Heart left ventricle (tissue), 16 donors: ENCODE data around the gene VDR. TPM values are rescaled to one million over a fixed set of nuclear protein-coding genes. Genes with fewer than 3 reads are reported as not detected.

Source experiments
- ATAC-seq, 4 donors: fragments of 200-7000 bp; cut with Tn5 transposase; one replicate each; pipeline ENCODE4 v1.9.1; 2020 to 2022; ENCODE audit warnings: moderate library complexity in 4 of 4, mild to moderate bottlenecking in 3 of 4, moderate number of reproducible peaks in 1 of 4
- DNase-seq, 5 donors: peaks; one replicate each; pipeline ENCODE4 v3.0.0-alpha.2; 2020
- H3K27ac ChIP-seq, 12 donors: fragments of 200-600 bp; sonication (generic) in 4 of 12; one replicate each; pipeline versions ENCODE4 v1.5.0 to v1.8.0; 2016 to 2022; ENCODE audit warnings: mild to moderate bottlenecking in 2 of 12
- H3K27me3 ChIP-seq, 9 donors: fragments of 200-600 bp; sonication (generic) in 2 of 9; one replicate each; pipeline versions ENCODE4 v1.5.1 to v1.8.0; 2016 to 2022; ENCODE audit warnings: mild to moderate bottlenecking in 3 of 9
- H3K36me3 ChIP-seq, 9 donors: fragments of 200-600 bp; sonication (generic) in 2 of 9; one replicate each; pipeline versions ENCODE4 v1.5.0 to v1.8.0; 2018 to 2022; ENCODE audit warnings: mild to moderate bottlenecking in 2 of 9
- H3K4me1 ChIP-seq, 12 donors: fragments of 200-600 bp; sonication (generic) in 4 of 12; one replicate each; pipeline versions ENCODE4 v1.5.0 to v1.8.0; 2016 to 2022; ENCODE audit warnings: mild to moderate bottlenecking in 3 of 12
- H3K4me3 ChIP-seq, 12 donors: fragments of 200-600 bp; sonication (generic) in 4 of 12; one replicate each; pipeline versions ENCODE4 v1.5.0 to v1.8.0; 2017 to 2022; ENCODE audit warnings: mild to moderate bottlenecking in 9 of 12, moderate library complexity in 4 of 12
- H3K9me3 ChIP-seq, 12 donors: fragments of 200-600 bp; sonication (generic) in 4 of 12; one replicate each; pipeline versions ENCODE4 v1.5.0 to v1.8.0; 2016 to 2022; ENCODE audit warnings: mild to moderate bottlenecking in 1 of 12
- CTCF ChIP-seq, 12 donors: fragments of 200-600 bp; sonication (generic) in 4 of 12; IDR thresholded peaks; one replicate each; pipeline versions ENCODE4 v1.5.0 to v1.8.0; 2018 to 2022; ENCODE audit warnings: antibody characterized with exemption in 12 of 12, mild to moderate bottlenecking in 5 of 12
- POLR2A ChIP-seq, 2 donors: fragments of 450-650 bp; IDR thresholded peaks; one replicate each; pipeline ENCODE4 v1.6.1; 2017; ENCODE audit warnings: antibody characterized with exemption in 2 of 2, mild to moderate bottlenecking in 2 of 2, moderate library complexity in 2 of 2
- WGBS, 4 donors: extraction: QIAGEN DNeasy Blood & Tissue Kit in 2 of 4; methylation state at CpG; one replicate each; pipeline versions ENCODE4 v1.1.5 to v1.1.7; 2013 to 2018; 5-methylcytosine and 5-hydroxymethylcytosine counted together
- intact Hi-C, 10 donors: fragments of 100-400 bp; cut with DNase I; formaldehyde crosslinking; loops; one replicate each; pipeline versions ENCODE4 v1.11.1 to v1.14.2; 2022
- polyA plus RNA-seq, 2 donors: library from polyadenylated mRNA; stranded (reverse); fragments of 200-250 nt; gene quantifications; one replicate each; pipeline ENCODE4 v1.2.3, GENCODE V29; 2013
- total RNA-seq, 9 donors: library from RNA; depleted of rRNA in 2 of 9; stranded (reverse); fragments of >200 nt in 2 of 9; fragmentation: NEBNext Ultra II Directional in 3 of 9; extraction: Animal tissue kit (Norgen Biotek cat#: 25700) in 3 of 9; gene quantifications; one replicate each; pipeline versions ENCODE4 v1.1.0 to v1.2.4, GENCODE V29; 2016 to 2023
- donor health status: ischemic (EF 13 %, LVEDD 7.1; RV severe dilation, severe dysfunction).
- donor health status: healthy with polysubstance abuse.
- donor health status: DM: no; HTN: yes; CAD: no.
- donor health status: DM: no; HTN: no; CAD: no.
- donor health status: ischemic (EF 25% LVEDD 6.9; RV normal size, moderate dysfunction).
- donor health status: ischemic (EF 25% LVEDD 5.7; RV mildly dilated, moderate dysfunction).
- donor health status: healthy.
- donor health status: DM: yes; HTN: yes; CAD: no.
- donor health status: ischemic (EF 35%, LVEDD 5.7; RV mildly dilated, moderate dysfunction).
- donor health status: nonischemic (EF 11% LVEDD 7.7; RV severe dilation, severe dysfunction).
- donor health status: DM: yes; HTN: yes; CAD: no.
- donor health status: PGD.
- donor health status: ischemic (EF 29% LVEDD 5.4; RV normal size, mild dysfunction).
- donor health status: nonischemic (EF 23%, LVEDD 6.1; RV moderate dilation, normal function).

The VDR gene
- total and polyA plus RNA-seq, 11 donors, result 0.15 to 4.3 (median 0.63) TPM

GRCh38 chr12:47838286-47838931 is 66.4 kb downstream of the VDR start:
- intact Hi-C loops, result loop anchor here (1.0 to 10.0 kb wide), 14 partner anchors 36 to 188 kb away; partner anchors contain the start of gene SLC48A1 (in 1 of the 10)
- 37 to 53% (median 43%) methylated on average over 6 to 10 of the region's 10 CpGs for WGBS, 4 donors
- no peaks in the 10 kb centered on the region for H3K9me3 ChIP-seq
- H3K4me3 ChIP-seq, result no peak overlapping the region
- no peak for TF ChIP-seq POLR2A (IDR thresholded peaks at IDR 0.05)
- peak; percentile 55 to 78 (median 70) for TF ChIP-seq CTCF (IDR thresholded peaks at IDR 0.05)
- peak overlapping the region in 1 of 12 donors; percentile 36 for H3K27ac ChIP-seq
- H3K36me3 ChIP-seq, result no peaks in the 10 kb centered on the region
- H3K27me3 ChIP-seq, result no peaks in the 10 kb centered on the region
- no peak for DNase-seq
- peak; percentile 31 to 63 (median 42) for ATAC-seq
- H3K4me1 ChIP-seq, result peaks cover 0 to 30% (median 11%) of the 10 kb centered on the region in 12 donors

GRCh38 chr12:47837190-47838171 is 67.3 kb downstream of the VDR start:
- WGBS, 4 donors, result 51 to 58% (median 54%) methylated on average over 13 of the region's 13 CpGs
- H3K27ac ChIP-seq, result peak overlapping the region in 1 of 12 donors; percentile 36

GRCh38 chr12:47835831-47836155 is 69.0 kb downstream of the VDR start:
- Histone ChIP-seq H3K4me1 (peaks cover 0 to 39% (median 14%) of the 10 kb centered on the region in 12 donors), H3K36me3 (no peaks in the 10 kb centered on the region), H3K9me3 (no peaks in the 10 kb centered on the region), H3K27ac (no peak overlapping the region), H3K27me3 (no peaks in the 10 kb centered on the region), H3K4me3 (no peak overlapping the region)
- intact Hi-C loops, result loop anchor here in 9 of 10 donors (2.0 to 10.0 kb wide), 9 partner anchors 33 to 183 kb away; partner anchors contain the start of gene SLC48A1 (in 1 of the 9)
- DNase-seq (no peak), ATAC-seq (no peak)
- WGBS, 4 donors, result 84 to 92% (median 90%) methylated on average over 3 of the region's 3 CpGs
- TF ChIP-seq POLR2A (IDR thresholded peaks at IDR 0.05) (no peak), CTCF (IDR thresholded peaks at IDR 0.05) (no peak)

More at GRCh38 chr12:47837190-47838171, 67.3 kb downstream of the VDR start:
- Histone ChIP-seq H3K9me3 (no peaks in the 10 kb centered on the region), H3K27me3 (no peaks in the 10 kb centered on the region), H3K4me3 (no peak overlapping the region), H3K4me1 (peaks cover 0 to 33% (median 11%) of the 10 kb centered on the region in 12 donors), H3K36me3 (no peaks in the 10 kb centered on the region)
- no peak for TF ChIP-seq POLR2A (IDR thresholded peaks at IDR 0.05)
- peak; percentile 89 to 99 (median 92) for TF ChIP-seq CTCF (IDR thresholded peaks at IDR 0.05)
- ATAC-seq (peak; percentile 52 to 78 (median 70)), DNase-seq (peak; percentile 69 to 81 (median 72))
- intact Hi-C loops, result loop anchor here (1.0 to 10.0 kb wide), 17 partner anchors 35 to 187 kb away; partner anchors contain the start of gene SLC48A1 (in 1 of the 10)
